IMR-90 (cell line): ENCODE results near the gene KLK12. TPM values are rescaled to one million over a fixed set of nuclear protein-coding genes. Genes with fewer than 3 reads are reported as not detected.

Experiments used
- ATAC-seq: fragments of 200-7000 bp; cut with Tn5 transposase; 2 replicates; pipeline ENCODE4 v1.9.1; 2020; ENCODE audit warnings: low read depth, mild to moderate bottlenecking, moderate library complexity
- BruUV-seq: library from RNA; stranded (reverse); fragments of 400-500 nt; replicated peaks from 2 replicates; lab custom pipeline; 2021; lab: Mats Ljungman, UMichigan
- CTCF ChIA-PET: fragments of 300-600 bp; formaldehyde crosslinking; extraction: SDS; loops from one replicate; lab custom pipeline; 2021; ENCODE audit warnings: antibody characterized with exemption; lab: Yijun Ruan, JAX
- POLR2A ChIA-PET: fragments of 300-600 bp; sonication (Branson Sonifier 250); formaldehyde crosslinking; loops from one replicate; lab custom pipeline; 2022; ENCODE audit warnings: antibody characterized with exemption; ENCODE audit not compliant: unreplicated experiment; lab: Charles Lee
- DNase-seq: peaks from one replicate; pipeline ENCODE4 v3.0.0; 2013
- H2AFZ ChIP-seq: replicated peaks from 2 replicates; pipeline ENCODE3; 2013; ENCODE audit warnings: low read length, mild to moderate bottlenecking; ENCODE audit not compliant: poor library complexity
- H2AK5ac ChIP-seq: 2 replicates; pipeline ENCODE4 v1.6.1; 2013; ENCODE audit warnings: low read depth, low read length, inconsistent platforms
- H2AK9ac ChIP-seq: replicated peaks from 2 replicates; pipeline ENCODE3; 2013; ENCODE audit warnings: mild to moderate bottlenecking, low read depth, low read length, moderate library complexity; ENCODE audit not compliant: poor library complexity
- H2BK120ac ChIP-seq: 2 replicates; pipeline ENCODE4 v1.6.1; 2013; ENCODE audit warnings: low read depth, low read length, inconsistent platforms
- H2BK15ac ChIP-seq: 3 replicates; pipeline ENCODE4 v1.6.1; 2013; ENCODE audit warnings: low read depth, low read length, inconsistent platforms
- H2BK20ac ChIP-seq: 2 replicates; pipeline ENCODE4 v1.6.1; 2013; ENCODE audit warnings: low read depth, mild to moderate bottlenecking, inconsistent platforms, low read length, moderate library complexity
- H2BK5ac ChIP-seq: 2 replicates; pipeline ENCODE4 v1.6.1; 2013; ENCODE audit warnings: mild to moderate bottlenecking, low read depth, low read length, inconsistent platforms; ENCODE audit not compliant: poor library complexity, severe bottlenecking
- H3K14ac ChIP-seq: replicated peaks from 2 replicates; pipeline ENCODE4 v1.6.1; 2013; ENCODE audit warnings: low read depth, low read length, inconsistent platforms
- H3K18ac ChIP-seq: 2 replicates; pipeline ENCODE4 v1.6.1; 2013; ENCODE audit warnings: low read depth, low read length, control low read depth
- H3K23ac ChIP-seq: 2 replicates; pipeline ENCODE4 v1.6.1; 2013; ENCODE audit warnings: low read depth, low read length, inconsistent platforms
- H3K27ac ChIP-seq: 2 replicates; pipeline ENCODE4 v1.5.1; 2013; ENCODE audit warnings: mild to moderate bottlenecking, control low read depth, low read length; ENCODE audit not compliant: insufficient read depth
- H3K27me3 ChIP-seq: 2 replicates; pipeline ENCODE4 v1.6.1; 2013; ENCODE audit warnings: low read length; ENCODE audit not compliant: control insufficient read depth, insufficient read depth
- H3K36me3 ChIP-seq: 2 replicates; pipeline ENCODE4 v1.6.1; 2013; ENCODE audit warnings: low read length, mixed read lengths; ENCODE audit not compliant: control insufficient read depth, insufficient read depth
- H3K4ac ChIP-seq: 2 replicates; pipeline ENCODE4 v1.6.1; 2013; ENCODE audit warnings: low read depth, low read length, inconsistent platforms
- H3K4me1 ChIP-seq: 2 replicates; pipeline ENCODE4 v1.6.1; 2013; ENCODE audit warnings: low read length, mixed read lengths; ENCODE audit not compliant: control insufficient read depth, insufficient read depth
- H3K4me2 ChIP-seq: 2 replicates; pipeline ENCODE4 v1.6.1; 2013; ENCODE audit warnings: low read depth, mild to moderate bottlenecking, control low read depth, low read length, moderate library complexity
- H3K4me3 ChIP-seq: 2 replicates; pipeline ENCODE4 v1.5.1; 2013; ENCODE audit warnings: low read depth, mild to moderate bottlenecking, control low read depth, low read length, moderate library complexity; ENCODE audit not compliant: insufficient read depth
- H3K56ac ChIP-seq: 2 replicates; pipeline ENCODE4 v1.6.1; 2013; ENCODE audit warnings: low read length, inconsistent platforms; ENCODE audit not compliant: insufficient read depth; ENCODE audit errors: extremely low read depth
- H3K79me1 ChIP-seq, 2 experiments: 2 replicates each; pipeline ENCODE4 v1.6.1; 2013; ENCODE audit warnings: low read length in 2 of 2, inconsistent platforms in 1 of 2, low read depth in 1 of 2
- H3K9ac ChIP-seq: 2 replicates; pipeline ENCODE4 v1.6.1; 2013; ENCODE audit warnings: low read depth, low read length, control low read depth
- H3K9me1 ChIP-seq: 2 replicates; pipeline ENCODE4 v1.6.1; 2013; ENCODE audit warnings: low read length, inconsistent platforms; ENCODE audit not compliant: insufficient read depth
- H3K9me3 ChIP-seq: 2 replicates; pipeline ENCODE4 v1.6.1; 2013; ENCODE audit warnings: low read length; ENCODE audit not compliant: control insufficient read depth, insufficient read depth
- H4K20me1 ChIP-seq: 2 replicates; pipeline ENCODE4 v1.6.1; 2013; ENCODE audit warnings: low read length, inconsistent platforms; ENCODE audit not compliant: insufficient read depth
- H4K5ac ChIP-seq: 2 replicates; pipeline ENCODE4 v1.6.1; 2013; ENCODE audit warnings: mild to moderate bottlenecking, low read depth, low read length, control low read depth
- H4K8ac ChIP-seq, 2 experiments: 2 replicates each; pipeline ENCODE4 v1.6.1; 2013; ENCODE audit warnings: low read depth in 2 of 2, low read length in 2 of 2, control low read depth in 1 of 2, inconsistent platforms in 1 of 2
- H4K91ac ChIP-seq: 2 replicates; pipeline ENCODE4 v1.6.1; 2013; ENCODE audit warnings: low read depth, low read length, inconsistent platforms; ENCODE audit not compliant: insufficient read depth
- CHD1 ChIP-seq: IDR thresholded peaks from 2 replicates; pipeline ENCODE4 v1.6.1; 2012; ENCODE audit warnings: low read depth, low read length, improper control_type of control experiment
- CTCF ChIP-seq: conservative IDR thresholded peaks from 2 replicates; pipeline ENCODE4 v1.5.1; 2012; ENCODE audit warnings: mild to moderate bottlenecking, low read depth, low read length, improper control_type of control experiment
- MAZ ChIP-seq: IDR thresholded peaks from 2 replicates; pipeline ENCODE4 v1.6.1; 2012; ENCODE audit warnings: low read depth, mild to moderate bottlenecking, low read length, improper control_type of control experiment, moderate library complexity, borderline replicate concordance
- NFE2L2 ChIP-seq: fragments of 150-350 bp; IDR thresholded peaks from 2 replicates; pipeline ENCODE4 v1.6.1; 2016; ENCODE audit warnings: low read depth, mild to moderate bottlenecking, low read length
- POLR2A ChIP-seq: IDR thresholded peaks from 2 replicates; pipeline ENCODE4 v1.6.1; 2012; ENCODE audit warnings: mild to moderate bottlenecking, low read depth, low read length
- RAD21 ChIP-seq: IDR thresholded peaks from 2 replicates; pipeline ENCODE4 v1.6.1; 2012; ENCODE audit warnings: low read length, improper control_type of control experiment
- SMC3 ChIP-seq: fragments of 150-350 bp; IDR thresholded peaks from 2 replicates; pipeline ENCODE4 v1.6.1; 2016; ENCODE audit warnings: low read depth, mild to moderate bottlenecking, antibody characterized with exemption, low read length, moderate library complexity
- dilution Hi-C: fragments of 300-500 bp; cut with HindIII; formaldehyde crosslinking; loops from one replicate; pipeline ENCODE4 v1.14.3; 2018; ENCODE audit warnings: low sequenced_read_pairs; ENCODE audit not compliant: unreplicated experiment
- in situ Hi-C: fragments of 300-500 bp; cut with MboI; formaldehyde crosslinking; loops from 3 replicates; pipeline ENCODE4 v1.14.3; 2019; ENCODE audit warnings: low sequenced_read_pairs, inconsistent platforms, mixed read lengths
- intact Hi-C: fragments of 100-400 bp; cut with micrococcal nuclease; formaldehyde crosslinking; loops from 2 replicates; pipeline ENCODE4 v1.10.0; 2022
- polyA plus RNA-seq, 3 experiments: library from polyadenylated mRNA; depleted of rRNA; stranded (reverse); fragments of >200 nt; gene quantifications; 2 replicates each; pipeline ENCODE4 v1.2.3, GENCODE V29; 2012; ENCODE audit warnings: low replicate concordance in 1 of 3
- total RNA-seq: library from RNA; depleted of rRNA; stranded (reverse); fragments of >200 nt; gene quantifications from 2 replicates; pipeline ENCODE4 v1.2.3, GENCODE V29; 2012

Gene KLK12
- total and polyA plus RNA-seq, 2 of the 4 experiments (the other 2 are of a cell fraction): not detected

- DNase-seq (no peak), ATAC-seq (no peak)
- Histone ChIP-seq H2BK20ac (no peak overlapping the region), H2AFZ (no peak overlapping the region), H3K9me3 (0 out of 2 replicates have a peak, but pooled peaks cover 2% of the 10 kb centered on the region), H3K4me3 (no peak overlapping the region), H3K9me1 (no peaks in the 10 kb centered on the region), H3K79me1 (no peaks in the 10 kb centered on the region), H3K4me1 (no peaks in the 10 kb centered on the region), H2AK5ac (no peak overlapping the region), H3K23ac (no peak overlapping the region), H3K27ac (no peak overlapping the region), H3K56ac (no peak overlapping the region), H3K4me2 (no peak overlapping the region), H2AK9ac (no peak overlapping the region), H2BK120ac (no peak overlapping the region), H3K4ac (no peak overlapping the region), H3K18ac (no peak overlapping the region), H3K36me3 (no peaks in the 10 kb centered on the region), H4K5ac (no peak overlapping the region), H3K14ac (no peak overlapping the region), H4K91ac (no peak overlapping the region), H3K27me3 (no peaks in the 10 kb centered on the region), H2BK15ac (no peak overlapping the region), H4K8ac (no peak overlapping the region), H2BK5ac (no peak overlapping the region), H3K9ac (no peak overlapping the region), H4K20me1 (no peaks in the 10 kb centered on the region)
- dilution Hi-C loops (no loop called here), in situ Hi-C loops (no loop called here), intact Hi-C loops (no loop called here)
- ChIA-PET CTCF (no interaction called here), POLR2A (no interaction called here)
- TF ChIP-seq MAZ (no peak), POLR2A (no peak), NFE2L2 (no peak), SMC3 (no peak), CTCF (no peak), RAD21 (no peak), CHD1 (no peak)
- no TSS peak for BruUV-seq
Observed at GRCh38 chr19:51055866-51056265, 21.1 kb upstream of the KLK12 start.
